ENCODE measurements around the gene FAM3C.

DNA sequence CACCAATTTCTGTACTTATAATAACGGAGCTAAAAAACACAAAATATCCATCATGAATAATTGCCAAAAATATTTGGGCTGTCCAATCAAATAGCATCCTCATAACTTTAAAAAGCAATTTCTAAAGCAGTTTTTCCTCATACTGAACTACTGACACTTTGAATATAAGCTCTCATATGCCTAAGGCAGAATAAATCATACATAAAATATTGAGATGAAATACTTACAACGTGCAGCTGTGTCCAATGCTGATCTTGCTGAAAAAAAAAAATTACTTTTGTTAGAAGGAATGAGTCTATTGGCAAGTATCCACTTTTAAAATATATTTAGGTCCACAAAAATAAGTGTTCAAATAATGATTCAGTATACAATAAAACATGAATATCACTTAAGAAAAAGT, 24.2 kb downstream of the FAM3C start:
- no peak for TF ChIP-seq POLR2A (IDR thresholded peaks at IDR 0.05; ENCODE audit: low read depth, low read length)
- TF ChIP-seq POLR2AphosphoS5 (IDR thresholded peaks at IDR 0.05; ENCODE audit: low read depth, low read length), result no peak

All from GM12891 (cell line).